Measurements from ENCODE around the gene IL6ST.

GRCh38 chr5:55969956-55970355, 24.8 kb downstream of the IL6ST start:
- no peak for TF ChIP-seq CTCF (IDR thresholded peaks at IDR 0.05; ENCODE audit: low read depth, low read length, poor library complexity, severe bottlenecking)
- no peak for TF ChIP-seq EZH2phosphoT487 (IDR thresholded peaks at IDR 0.05; ENCODE audit: borderline replicate concordance, low read length)

Data from DOHH2 (cell line).